ENCODE results near the gene SLC25A47. TPM values are rescaled to one million over a fixed set of nuclear protein-coding genes. Genes with fewer than 3 reads are reported as not detected.

Gene SLC25A47
- total and polyA plus RNA-seq, 2 donors (not counting 1 experiment from before 2014, with no cell fraction given) = not detected

DNA sequence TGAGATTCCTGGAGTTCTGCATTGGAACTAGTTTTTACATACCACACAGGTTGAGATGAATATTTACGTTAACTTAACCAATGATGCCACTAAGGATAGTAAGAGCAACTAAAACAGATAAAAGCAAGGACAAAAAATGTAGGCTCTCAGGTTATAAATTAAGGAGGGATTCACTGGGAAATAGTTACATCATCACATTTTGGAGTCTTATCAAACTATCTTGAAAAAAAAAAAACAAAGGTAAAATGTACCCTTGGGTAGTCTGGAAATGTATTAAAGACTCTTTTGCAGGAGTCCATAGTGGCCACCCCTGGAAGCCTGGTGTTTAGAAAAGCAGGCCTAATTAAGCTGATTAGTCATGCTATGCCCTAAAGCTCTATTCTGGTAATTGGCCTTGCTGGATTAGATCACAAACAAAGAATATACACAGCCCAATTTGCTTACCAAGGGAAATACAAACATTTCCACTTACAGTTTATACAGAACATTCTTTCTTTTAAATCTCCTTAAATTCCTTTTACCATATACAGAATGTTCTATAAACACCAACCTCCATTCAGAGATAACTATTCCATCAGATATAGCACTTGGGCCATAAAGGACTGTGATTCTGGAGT, 39.3 kb downstream of the SLC25A47 start:
- H3K4me3 ChIP-seq (ENCODE audit: control extremely low read depth in 1 of 5, extremely low read depth in 1 of 5, insufficient read depth in 1 of 5, low read depth in 2 of 5, low read length in 4 of 5) = no peak overlapping the region

DNA sequence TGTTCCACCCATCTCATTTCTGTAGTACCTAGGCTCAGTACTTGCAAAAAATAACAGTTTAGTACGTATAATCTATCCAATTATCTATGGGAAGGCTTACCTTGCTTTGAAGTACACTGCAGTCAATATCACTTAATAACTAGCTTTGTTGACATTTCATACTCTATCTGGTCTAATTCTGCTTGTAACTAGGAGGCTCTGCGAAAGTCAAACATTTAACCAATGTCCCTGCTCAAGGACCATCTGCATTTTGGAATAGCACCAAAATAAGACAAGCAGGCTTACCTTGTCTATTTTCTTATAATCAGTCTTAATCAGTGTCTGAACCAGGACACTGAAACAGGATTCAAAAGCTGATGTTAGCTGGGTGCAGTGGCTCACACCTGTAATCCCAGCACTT, 39.9 kb downstream of the SLC25A47 start:
- no peaks in the 10 kb centered on the region for H4K20me1 ChIP-seq (ENCODE audit: control insufficient read depth, insufficient read depth, low read length, poor library complexity, severe bottlenecking)
- Mint-ChIP-seq H3K27ac (no peak overlapping the region), H3K27me3 (no peaks in the 10 kb centered on the region), H3K4me1 (no peaks in the 10 kb centered on the region), H3K9me3 (ENCODE audit: insufficient read depth) (no peaks in the 10 kb centered on the region), H3K4me3 (no peak overlapping the region)
- ChIA-PET POLR2A (no interaction called here), CTCF (interaction anchor here (1.1 to 1.3 kb wide), 2 partner anchors 15 to 77 kb away, joined by 3 read pairs; no protein-coding TSS in a partner anchor)
- DNase-seq (no peak), ATAC-seq (ENCODE audit: low read depth) (no peak)
- no peak overlapping the region for H3K27ac ChIP-seq (ENCODE audit: low read length in 2 of 2)
- peaks cover 31% of the 10 kb centered on the region for H3K79me2 ChIP-seq (ENCODE audit: control insufficient read depth, insufficient read depth, low read length)
- peaks cover 12 to 37% of the 10 kb centered on the region in 2 experiments for H3K36me3 ChIP-seq (replicated peaks in 1 of 2; ENCODE audit: control extremely low read depth in 1 of 2, control insufficient read depth in 1 of 2, extremely low read depth in 1 of 2, insufficient read depth in 2 of 2, low read length in 1 of 2)
- no peaks in the 10 kb centered on the region for H3K9me3 ChIP-seq (ENCODE audit: control extremely low read depth in 1 of 3, control insufficient read depth in 2 of 3, insufficient read depth in 1 of 3, low read length in 2 of 3)
- WGBS (ENCODE audit: insufficient coverage) = 100% methylated on average over 1 of the region's 2 CpGs
- H3K27me3 ChIP-seq (replicated peaks in 1 of 4; ENCODE audit: control extremely low read depth in 1 of 4, control insufficient read depth in 3 of 4, insufficient read depth in 4 of 4, low read length in 3 of 4) = no peaks in the 10 kb centered on the region
- no peak overlapping the region for H2AFZ ChIP-seq (ENCODE audit: insufficient read depth, low read depth, low read length, poor library complexity, severe bottlenecking)
- no peak for TF ChIP-seq EZH2 (IDR thresholded peaks at IDR 0.05; ENCODE audit: borderline replicate concordance, insufficient read depth, low read depth, low read length, poor library complexity, severe bottlenecking)
- TF ChIP-seq, protein P1, sequence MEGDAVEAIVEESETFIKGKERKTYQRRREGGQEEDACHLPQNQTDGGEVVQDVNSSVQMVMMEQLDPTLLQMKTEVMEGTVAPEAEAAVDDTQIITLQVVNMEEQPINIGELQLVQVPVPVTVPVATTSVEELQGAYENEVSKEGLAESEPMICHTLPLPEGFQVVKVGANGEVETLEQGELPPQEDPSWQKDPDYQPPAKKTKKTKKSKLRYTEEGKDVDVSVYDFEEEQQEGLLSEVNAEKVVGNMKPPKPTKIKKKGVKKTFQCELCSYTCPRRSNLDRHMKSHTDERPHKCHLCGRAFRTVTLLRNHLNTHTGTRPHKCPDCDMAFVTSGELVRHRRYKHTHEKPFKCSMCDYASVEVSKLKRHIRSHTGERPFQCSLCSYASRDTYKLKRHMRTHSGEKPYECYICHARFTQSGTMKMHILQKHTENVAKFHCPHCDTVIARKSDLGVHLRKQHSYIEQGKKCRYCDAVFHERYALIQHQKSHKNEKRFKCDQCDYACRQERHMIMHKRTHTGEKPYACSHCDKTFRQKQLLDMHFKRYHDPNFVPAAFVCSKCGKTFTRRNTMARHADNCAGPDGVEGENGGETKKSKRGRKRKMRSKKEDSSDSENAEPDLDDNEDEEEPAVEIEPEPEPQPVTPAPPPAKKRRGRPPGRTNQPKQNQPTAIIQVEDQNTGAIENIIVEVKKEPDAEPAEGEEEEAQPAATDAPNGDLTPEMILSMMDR (IDR thresholded peaks at IDR 0.05) = no peak
- intact Hi-C loops (cut with micrococcal nuclease) = no loop called here
- no peak overlapping the region for H3K9ac ChIP-seq (ENCODE audit: low read length)
- no peak overlapping the region for H3K4me2 ChIP-seq (replicated peaks; ENCODE audit: low read depth, low read length, poor library complexity, severe bottlenecking)
- H3K4me3 ChIP-seq (ENCODE audit: control extremely low read depth in 1 of 5, extremely low read depth in 1 of 5, insufficient read depth in 1 of 5, low read depth in 2 of 5, low read length in 4 of 5) = no peak overlapping the region
- H3K4me1 ChIP-seq (ENCODE audit: control insufficient read depth in 2 of 2, insufficient read depth in 2 of 2, low read length in 2 of 2) = no peaks in the 10 kb centered on the region

More for the DNA sequence above, 39.3 kb downstream of the SLC25A47 start:
- Histone ChIP-seq H3K27ac (ENCODE audit: low read length in 2 of 2) (no peak overlapping the region), H4K20me1 (ENCODE audit: control insufficient read depth, insufficient read depth, low read length, poor library complexity, severe bottlenecking) (no peaks in the 10 kb centered on the region), H3K27me3 (replicated peaks in 1 of 4; ENCODE audit: control extremely low read depth in 1 of 4, control insufficient read depth in 3 of 4, insufficient read depth in 4 of 4, low read length in 3 of 4) (no peaks in the 10 kb centered on the region), H3K9me3 (ENCODE audit: control extremely low read depth in 1 of 3, control insufficient read depth in 2 of 3, insufficient read depth in 1 of 3, low read length in 2 of 3) (no peaks in the 10 kb centered on the region), H2AFZ (ENCODE audit: insufficient read depth, low read depth, low read length, poor library complexity, severe bottlenecking) (no peak overlapping the region), H3K79me2 (ENCODE audit: control insufficient read depth, insufficient read depth, low read length) (peaks cover 24% of the 10 kb centered on the region), H3K9ac (ENCODE audit: low read length) (no peak overlapping the region), H3K4me1 (ENCODE audit: control insufficient read depth in 2 of 2, insufficient read depth in 2 of 2, low read length in 2 of 2) (no peaks in the 10 kb centered on the region), H3K36me3 (replicated peaks in 1 of 2; ENCODE audit: control extremely low read depth in 1 of 2, control insufficient read depth in 1 of 2, extremely low read depth in 1 of 2, insufficient read depth in 2 of 2, low read length in 1 of 2) (peaks cover 13 to 36% of the 10 kb centered on the region in 2 experiments), H3K4me2 (replicated peaks; ENCODE audit: low read depth, low read length, poor library complexity, severe bottlenecking) (no peak overlapping the region)
- H3K4me1 Mint-ChIP-seq = no peaks in the 10 kb centered on the region
- ChIA-PET POLR2A (no interaction called here), CTCF (interaction anchor here (0.6 to 1.4 kb wide), 3 partner anchors 10 to 721 kb away, joined by 3 to 4 read pairs (median 4); no protein-coding TSS in a partner anchor)
- intact Hi-C loops (cut with micrococcal nuclease) = no loop called here
- DNase-seq (no peak), ATAC-seq (ENCODE audit: low read depth) (no peak)
- TF ChIP-seq EZH2 (IDR thresholded peaks at IDR 0.05; ENCODE audit: borderline replicate concordance, insufficient read depth, low read depth, low read length, poor library complexity, severe bottlenecking) = no peak
- TF ChIP-seq, protein P1 (IDR thresholded peaks at IDR 0.05) = no peak
- no peak overlapping the region for H3K27ac Mint-ChIP-seq
- H3K4me3 Mint-ChIP-seq = no peak overlapping the region
- WGBS (ENCODE audit: insufficient coverage) = no CpG with 5 or more reads among the region's 1 CpG
- no peaks in the 10 kb centered on the region for H3K27me3 Mint-ChIP-seq
- no peaks in the 10 kb centered on the region for H3K9me3 Mint-ChIP-seq (ENCODE audit: insufficient read depth)

Measured in B cell (primary cell).